ENCODE data around the gene TUBGCP3. TPM values are rescaled to one million over a fixed set of nuclear protein-coding genes. Genes with fewer than 3 reads are reported as not detected.

TUBGCP3 gene
- polyA plus RNA-seq, 4 donors: 28.2 to 41.9 (median 34.6) TPM

GRCh38 chr13:112457081-112457480 lies 130.9 kb downstream of the TUBGCP3 start:
- DNase-seq (ENCODE audit: low read depth in 4 of 4, low spot score in 2 of 4): no peak

DNA sequence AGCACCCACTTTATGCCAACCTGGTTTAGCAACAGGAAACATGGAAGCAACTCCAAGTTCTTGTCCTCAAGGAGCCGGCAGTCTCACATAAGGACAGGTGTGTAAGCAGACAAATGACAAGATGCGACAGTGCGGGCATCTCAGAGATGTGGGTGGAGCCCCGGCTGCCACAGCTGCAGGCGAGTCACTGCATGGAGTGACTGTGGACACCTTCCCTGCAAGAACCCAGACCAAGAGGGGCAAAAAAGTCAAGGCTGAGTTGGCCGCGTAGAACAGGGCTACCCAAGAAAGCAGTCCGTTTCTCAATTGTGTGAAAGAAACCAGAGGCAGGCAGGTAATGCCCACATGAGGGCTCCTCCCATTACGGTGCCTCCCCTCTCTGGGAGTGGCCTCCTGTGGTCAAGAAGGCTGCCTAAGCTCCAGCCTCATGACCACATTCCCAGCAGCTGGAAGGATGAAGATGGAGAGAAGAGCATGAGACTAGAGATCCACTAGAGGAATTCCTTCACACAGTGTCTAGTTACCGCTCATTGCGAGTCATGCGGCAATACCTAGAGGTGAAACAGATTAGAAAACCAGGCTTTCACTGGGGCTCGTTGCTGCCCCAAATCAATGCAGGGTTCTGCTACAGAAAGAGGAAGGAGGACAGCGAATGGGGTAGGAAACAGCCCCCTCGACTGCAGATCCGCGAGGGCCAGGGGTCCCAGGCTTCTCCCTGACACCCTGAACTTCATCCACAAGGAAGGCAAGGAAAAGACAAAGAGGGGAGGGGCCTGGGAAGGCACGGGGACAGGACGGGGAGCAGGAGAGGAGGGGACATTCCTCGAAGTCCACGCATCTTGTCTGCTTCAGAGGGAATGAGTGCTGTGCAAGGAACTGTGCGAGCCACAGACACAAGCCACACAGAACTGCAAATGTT lies 131.6 kb downstream of the TUBGCP3 start:
- DNase-seq (ENCODE audit: low read depth in 4 of 4, low spot score in 2 of 4): no peak

GRCh38 chr13:112455476-112456059 lies 132.4 kb downstream of the TUBGCP3 start:
- DNase-seq (ENCODE audit: low read depth in 4 of 4, low spot score in 2 of 4): no peak

DNA sequence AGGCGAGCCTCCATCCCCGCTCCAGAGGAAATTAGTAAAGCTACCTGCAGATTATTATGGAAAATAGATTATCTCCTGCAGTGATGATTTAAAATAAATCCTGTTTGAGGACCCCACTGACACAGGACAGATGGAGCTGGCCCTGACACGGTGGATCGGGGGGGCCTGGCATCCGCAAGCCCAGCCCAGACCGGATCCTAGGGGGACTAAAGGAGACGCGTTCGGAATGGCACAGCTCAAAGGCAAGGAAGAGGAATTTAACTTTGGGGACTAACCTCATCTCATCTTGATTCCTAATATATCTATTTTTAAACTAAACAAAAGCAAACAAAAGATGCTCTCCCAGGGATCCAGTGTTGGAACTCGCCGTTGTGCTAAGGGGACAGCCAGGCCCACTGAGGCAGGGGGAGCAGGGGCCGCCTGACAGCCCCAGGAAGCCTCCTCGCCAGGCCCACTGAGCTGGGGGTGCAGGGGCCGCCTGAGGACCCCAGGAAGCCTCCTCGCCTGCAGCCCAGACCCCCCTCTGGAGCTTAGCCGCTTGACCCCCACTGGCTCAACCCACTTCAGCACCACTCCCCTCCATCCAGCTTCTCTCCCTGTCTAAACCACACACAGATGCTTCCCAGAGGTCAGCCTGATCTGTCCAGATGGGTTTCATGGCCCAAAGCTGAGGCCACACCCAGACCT lies 133.2 kb downstream of the TUBGCP3 start:
- no peak for DNase-seq (ENCODE audit: low read depth in 4 of 4, low spot score in 2 of 4)

DNA sequence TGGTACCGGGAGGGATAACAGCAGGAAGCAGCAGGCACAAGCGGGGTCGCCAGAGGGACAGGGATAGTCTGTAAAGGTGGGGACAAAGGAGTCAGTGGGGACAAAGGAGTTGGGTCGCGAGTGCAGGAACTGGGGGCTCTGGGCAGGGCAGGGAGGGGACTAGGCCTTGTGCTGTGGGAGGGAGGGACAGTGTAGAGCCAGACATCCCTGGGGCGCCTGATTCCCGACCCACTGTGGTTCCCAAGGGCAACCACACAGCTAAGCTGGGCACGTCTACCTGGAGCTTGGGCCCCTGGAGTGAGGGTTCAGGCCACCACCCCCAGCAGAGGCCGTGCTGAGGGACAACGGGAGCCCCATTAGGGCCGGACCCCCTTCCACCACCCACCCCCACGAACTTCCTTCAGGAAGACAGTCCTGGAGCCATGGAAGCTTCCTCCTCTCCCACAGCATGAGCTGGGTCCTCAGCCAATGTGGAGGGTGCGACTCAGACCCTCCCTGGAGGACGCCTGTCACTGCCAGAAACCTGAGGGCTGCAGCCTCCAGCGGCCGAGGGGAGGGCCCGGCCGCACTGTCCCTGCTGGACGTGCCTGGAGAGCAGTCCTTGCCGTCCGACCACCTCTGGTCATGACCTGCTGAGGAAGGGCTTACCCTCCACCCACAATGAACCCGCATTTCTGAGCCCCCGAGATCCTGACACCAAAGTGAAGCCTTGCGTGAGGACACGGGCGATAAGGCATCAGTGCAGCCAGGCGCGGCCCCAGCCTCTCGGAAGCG lies 133.9 kb downstream of the TUBGCP3 start:
- no peak for DNase-seq (ENCODE audit: low read depth in 4 of 4, low spot score in 2 of 4)

GRCh38 chr13:112453207-112453829 lies 134.6 kb downstream of the TUBGCP3 start:
- no peak for DNase-seq (ENCODE audit: low read depth in 4 of 4, low spot score in 2 of 4)

GRCh38 chr13:112452380-112453206 lies 135.4 kb downstream of the TUBGCP3 start:
- DNase-seq (ENCODE audit: low read depth in 4 of 4, low spot score in 2 of 4): no peak

DNA sequence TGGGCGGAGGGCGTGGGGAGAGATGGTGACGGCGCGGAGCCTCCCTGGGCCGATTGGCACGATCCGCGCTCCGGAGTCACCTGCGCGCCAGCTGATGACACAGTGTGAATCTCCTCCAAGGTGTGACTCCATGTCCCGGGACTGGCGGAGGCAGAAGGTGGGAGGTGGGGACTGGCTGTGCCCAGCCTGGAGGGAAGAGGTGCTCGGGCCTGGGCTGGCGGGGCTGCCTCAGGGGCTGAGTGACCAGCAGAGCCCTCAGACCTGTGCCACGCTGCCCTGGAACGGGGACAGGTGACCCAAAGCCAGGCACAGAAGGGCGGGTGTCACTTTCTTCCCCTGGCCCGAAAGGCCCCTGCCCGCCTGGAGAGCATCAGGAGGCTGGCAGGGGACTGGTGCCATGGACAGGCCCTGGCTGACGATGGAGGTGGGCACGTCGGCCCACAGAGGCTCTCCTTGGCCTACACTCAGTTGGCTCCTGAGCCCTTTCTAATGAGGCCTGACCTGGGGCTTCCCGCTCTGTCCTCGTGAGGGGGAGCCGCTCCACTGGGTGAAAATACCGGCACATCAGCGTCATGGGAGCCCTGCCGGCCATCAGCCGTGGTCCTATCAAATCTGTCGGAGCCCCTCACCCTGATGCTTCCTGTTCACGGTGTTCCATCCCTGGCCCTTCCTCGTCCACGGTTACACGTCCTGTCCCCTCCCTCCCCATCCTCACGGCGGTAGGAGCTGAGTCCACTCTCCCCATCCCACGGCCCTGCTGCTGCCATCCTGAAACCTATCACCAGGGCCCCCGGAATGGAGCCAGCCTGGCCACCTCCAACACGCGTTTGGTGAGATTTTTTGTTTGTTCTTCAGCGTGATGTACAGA lies 136.2 kb downstream of the TUBGCP3 start:
- DNase-seq (ENCODE audit: low read depth in 4 of 4, low spot score in 2 of 4): no peak

GRCh38 chr13:112450904-112451240 lies 137.1 kb downstream of the TUBGCP3 start:
- no peak for DNase-seq (ENCODE audit: low read depth in 4 of 4, low spot score in 2 of 4)

- DNase-seq (ENCODE audit: low read depth in 4 of 4, low spot score in 2 of 4): no peak
These were observed 137.6 kb downstream of the TUBGCP3 start for GRCh38 chr13:112450118-112450903.

- DNase-seq (ENCODE audit: low read depth in 4 of 4, low spot score in 2 of 4): no peak
These were observed 138.4 kb downstream of the TUBGCP3 start for GRCh38 chr13:112449545-112449930.

- no peak for DNase-seq (ENCODE audit: low read depth in 4 of 4, low spot score in 2 of 4)
These were observed 139.1 kb downstream of the TUBGCP3 start for GRCh38 chr13:112448621-112449544.

GRCh38 chr13:112447761-112448603 lies 140.0 kb downstream of the TUBGCP3 start:
- no peak for DNase-seq (ENCODE audit: low read depth in 4 of 4, low spot score in 2 of 4)

- DNase-seq (ENCODE audit: low read depth in 4 of 4, low spot score in 2 of 4): no peak
These were observed 140.6 kb downstream of the TUBGCP3 start for GRCh38 chr13:112447306-112447705.

DNA sequence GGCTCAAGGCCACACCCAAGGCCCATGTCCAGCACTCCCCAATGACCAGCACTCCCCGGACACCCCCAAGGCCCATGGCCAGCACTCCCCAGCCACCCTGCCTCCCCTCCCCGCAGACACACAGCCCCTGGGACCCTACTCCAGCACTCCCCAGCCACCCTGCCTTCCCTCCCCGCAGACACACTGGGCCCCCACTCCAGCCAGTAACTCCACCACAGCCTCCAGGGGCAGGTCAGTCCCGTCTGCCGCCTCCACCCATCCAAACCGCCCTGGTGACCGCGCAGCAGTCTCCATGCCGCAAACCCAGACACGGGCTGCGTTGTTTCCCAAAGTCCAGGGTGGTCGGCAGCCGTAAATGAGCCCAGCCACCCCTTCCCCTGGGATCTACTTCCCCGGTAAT lies 141.1 kb downstream of the TUBGCP3 start:
- no peak for DNase-seq (ENCODE audit: low read depth in 4 of 4, low spot score in 2 of 4)

DNA sequence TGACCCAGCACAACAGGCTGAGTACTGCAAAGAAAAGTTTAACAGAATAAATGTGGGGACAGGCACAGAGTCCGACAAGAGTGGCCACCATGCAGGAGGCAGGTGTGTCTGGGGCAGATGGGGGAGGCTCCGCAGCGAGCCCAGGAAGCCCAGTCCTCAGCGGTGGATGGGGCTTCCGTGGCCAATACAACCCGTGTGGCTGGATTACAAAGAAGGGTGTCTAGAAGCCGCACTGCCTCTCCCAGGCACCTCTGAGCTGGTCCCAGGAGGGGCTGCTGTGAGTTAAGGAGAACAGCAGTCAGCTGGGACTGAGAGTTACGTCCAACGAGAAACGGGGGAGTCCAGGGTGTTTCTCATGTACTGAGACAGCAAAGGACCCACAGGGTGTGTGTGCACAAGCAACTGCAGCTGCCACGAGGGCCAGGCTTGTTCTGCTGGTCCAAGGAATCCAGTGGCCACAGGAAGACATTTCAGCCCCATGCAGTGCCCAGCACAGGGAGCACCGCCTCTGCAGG lies 141.5 kb downstream of the TUBGCP3 start:
- no peak for DNase-seq (ENCODE audit: low read depth in 4 of 4, low spot score in 2 of 4)
